Measurements from ENCODE around the gene CREM.
"Not testable (repeated sequence)": the region's sequence is repeated elsewhere in the genome, so short reads cannot be mapped to it uniquely, and the experiment has no call there.

The CREM gene

GRCh38 chr10:35126530-35127288 is at the start of gene CREM:
Gene CREM, plus strand, starts transcription at chr10:35126846. Its CDS starts 10,990 bp downstream, at chr10:35137836.
- peak; percentile 97 for DNase-seq (ENCODE audit: low read depth, low spot score)

DNA sequence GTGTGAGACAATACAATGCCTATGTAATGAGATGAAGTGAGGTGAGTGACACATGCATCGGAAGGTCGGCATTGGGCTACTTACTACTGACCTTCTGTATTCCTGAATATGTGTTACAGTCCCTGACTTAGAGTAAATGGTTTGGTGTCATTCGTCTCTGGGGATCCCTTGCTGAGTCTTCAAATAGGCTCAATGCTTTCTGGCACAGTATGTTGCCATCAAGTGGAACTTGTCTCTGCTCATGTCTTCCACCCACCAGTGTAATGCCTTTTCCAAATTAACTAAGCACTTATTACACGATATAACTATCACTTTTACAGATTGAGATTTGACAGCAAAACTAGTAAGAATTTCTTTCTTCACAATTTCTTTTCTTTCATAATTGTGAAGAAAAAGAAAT is 47.4 kb upstream of the CREM start:
- no peak for DNase-seq (ENCODE audit: low read depth, low spot score)

DNA sequence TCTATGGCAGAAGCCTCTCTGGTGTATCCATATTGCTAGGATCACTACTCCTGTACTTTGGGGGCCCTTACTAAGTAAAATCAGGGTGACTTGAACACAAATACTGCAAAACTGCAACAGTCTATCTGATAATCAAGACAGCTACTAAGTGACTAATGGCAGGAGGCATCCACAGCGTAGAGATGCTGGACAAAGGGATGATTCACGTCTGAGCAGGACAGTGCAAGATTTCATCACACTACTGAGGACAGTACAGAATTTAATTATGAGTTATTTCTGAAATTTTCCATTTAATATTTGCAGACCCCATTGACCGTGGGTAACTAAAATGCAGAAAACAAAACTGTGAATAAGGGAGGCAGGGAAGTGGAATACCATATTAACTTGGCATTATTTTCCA is 46.9 kb upstream of the CREM start:
- peak; percentile 28 for DNase-seq (ENCODE audit: low read depth, low spot score)

- DNase-seq (ENCODE audit: low read depth, low spot score), result not testable (repeated sequence)
These were observed 46.4 kb upstream of the CREM start for GRCh38 chr10:35080261-35080660.

DNA sequence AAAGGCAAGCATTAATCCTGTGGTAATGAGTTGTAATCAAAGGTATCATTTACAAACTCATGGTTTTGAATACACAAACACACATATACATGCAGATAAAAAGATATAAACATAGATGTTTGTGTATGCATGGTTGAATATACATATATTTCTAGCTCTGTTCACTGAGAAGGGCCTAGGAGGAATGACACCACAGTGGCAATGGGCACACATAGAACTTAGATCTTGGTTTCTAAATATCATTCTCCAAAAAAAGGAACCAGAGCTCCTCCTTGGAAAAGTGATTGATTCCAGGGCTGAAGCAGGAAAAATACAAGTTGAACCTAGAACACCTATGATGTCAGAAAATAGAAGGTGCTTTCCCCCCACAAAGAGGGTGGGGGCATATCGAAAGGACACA is 43.4 kb upstream of the CREM start:
- no peak for DNase-seq (ENCODE audit: low read depth, low spot score)

- DNase-seq (ENCODE audit: low read depth, low spot score), result peak; percentile 21
These were observed 37.0 kb upstream of the CREM start for GRCh38 chr10:35089611-35090161.

DNA sequence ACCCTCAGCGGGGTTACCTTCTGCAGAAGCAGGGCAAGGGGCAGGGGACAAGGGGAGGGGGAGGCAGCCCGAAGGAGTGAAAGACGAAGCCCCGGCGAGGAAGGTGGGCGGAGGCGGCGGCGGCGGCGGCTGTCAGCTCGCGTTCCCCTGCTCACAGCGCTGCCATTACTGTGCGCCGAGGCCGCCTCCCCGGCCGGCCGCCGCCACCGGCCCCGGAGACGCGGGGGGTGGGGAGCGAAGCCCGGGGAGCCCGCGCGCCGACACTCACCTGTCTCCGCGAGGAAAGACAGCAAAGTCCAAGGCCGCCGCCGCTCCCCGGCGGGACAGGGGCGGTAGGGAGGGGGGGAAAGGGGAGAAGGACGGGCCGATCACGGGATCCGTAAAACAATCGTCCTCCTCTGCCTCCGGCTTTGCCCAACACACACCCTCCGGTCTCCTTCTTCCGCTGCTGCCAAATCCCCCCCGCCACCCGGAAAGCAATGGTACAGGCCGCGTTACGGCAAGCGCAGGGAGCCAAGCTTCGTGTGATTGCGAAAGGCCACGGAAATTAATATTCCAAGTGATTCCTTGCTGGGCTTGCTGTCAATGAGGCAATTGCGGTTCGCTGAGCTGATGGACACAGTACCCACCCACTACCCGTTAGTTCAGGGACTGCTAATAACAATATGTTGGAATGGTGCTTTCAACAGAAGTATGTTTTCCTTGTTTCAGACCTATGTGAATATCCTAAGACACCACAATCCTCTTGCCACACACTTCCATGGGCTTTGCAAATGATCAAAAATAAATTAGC is 36.3 kb upstream of the CREM start, which contains the start of gene CUL2:
Gene CUL2 (minus strand): TSS at position 180 of the 793 bp plus-strand sequence. CDS start 19,024 bp downstream, outside the sequence.
- DNase-seq (ENCODE audit: low read depth, low spot score), result peak; percentile 98

- DNase-seq (ENCODE audit: low read depth, low spot score), result no peak
These were observed 34.5 kb upstream of the CREM start for GRCh38 chr10:35091994-35092790.

- DNase-seq (ENCODE audit: low read depth, low spot score), result no peak
These were observed 33.8 kb upstream of the CREM start for GRCh38 chr10:35092851-35093250.

DNA sequence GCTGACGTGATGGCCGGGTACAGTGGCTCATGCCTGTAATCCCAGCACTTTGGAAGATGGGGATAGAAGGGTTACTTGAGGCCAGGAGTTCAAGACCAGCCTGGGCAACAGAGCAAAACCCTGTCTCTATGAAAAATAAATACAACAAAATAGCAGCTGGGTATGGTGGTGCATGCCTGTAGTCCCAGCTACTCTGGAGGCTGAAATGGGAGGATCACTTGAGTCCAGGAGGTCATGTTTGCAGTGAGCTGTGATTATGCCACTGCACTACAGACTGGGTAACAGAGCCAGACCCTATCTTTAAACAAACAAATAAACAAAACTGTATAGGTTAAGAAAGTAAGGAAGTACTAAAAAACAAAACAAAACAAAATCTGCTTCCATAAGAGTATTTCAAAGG is 30.3 kb upstream of the CREM start:
- no peak for DNase-seq (ENCODE audit: low read depth, low spot score)

GRCh38 chr10:35097510-35097909 is 29.1 kb upstream of the CREM start:
- DNase-seq (ENCODE audit: low read depth, low spot score), result no peak

- DNase-seq (ENCODE audit: low read depth, low spot score), result no peak
These were observed 22.8 kb upstream of the CREM start for GRCh38 chr10:35103882-35104281.

DNA sequence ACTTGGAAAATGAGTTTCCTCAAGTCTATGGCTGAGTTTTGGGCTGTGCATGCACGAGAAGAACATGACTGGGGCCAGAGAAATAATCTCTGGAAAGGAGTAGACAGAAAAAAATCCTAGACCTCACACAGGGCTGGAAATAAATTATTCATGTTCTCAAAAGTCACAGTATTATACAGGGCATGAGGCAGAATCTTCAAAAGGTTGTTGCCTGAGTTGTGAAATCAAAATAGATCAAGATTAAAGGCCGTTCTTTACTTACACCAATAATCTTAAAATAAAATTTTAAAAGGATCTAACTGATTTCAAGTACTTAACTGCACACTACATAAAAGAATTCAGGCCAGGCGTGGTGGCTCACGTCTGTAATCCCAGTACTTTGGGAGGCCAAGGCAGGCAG is 14.1 kb upstream of the CREM start:
- no peak for DNase-seq (ENCODE audit: low read depth, low spot score)

DNA sequence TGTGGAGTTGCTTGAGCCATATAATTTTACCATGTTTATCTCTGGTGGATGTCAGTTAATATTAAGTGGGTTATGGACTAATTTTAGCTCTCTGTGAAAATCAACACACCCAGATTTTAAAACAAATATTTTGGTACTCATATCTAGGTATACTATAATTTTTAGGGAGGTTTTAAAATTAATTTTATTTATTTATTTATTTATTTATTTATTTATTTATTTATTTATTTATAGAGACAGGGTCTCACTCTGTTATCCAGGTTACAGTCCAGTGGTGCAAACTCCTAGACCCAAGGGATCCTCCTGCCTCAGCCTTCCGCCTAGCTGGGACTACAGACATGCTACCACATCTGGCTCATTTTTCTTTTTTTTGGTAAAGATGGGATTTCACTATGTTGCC is 7.3 kb upstream of the CREM start:
- DNase-seq (ENCODE audit: low read depth, low spot score), result no peak

GRCh38 chr10:35124540-35124939 is 2.1 kb upstream of the CREM start:
- no peak for DNase-seq (ENCODE audit: low read depth, low spot score)

DNA sequence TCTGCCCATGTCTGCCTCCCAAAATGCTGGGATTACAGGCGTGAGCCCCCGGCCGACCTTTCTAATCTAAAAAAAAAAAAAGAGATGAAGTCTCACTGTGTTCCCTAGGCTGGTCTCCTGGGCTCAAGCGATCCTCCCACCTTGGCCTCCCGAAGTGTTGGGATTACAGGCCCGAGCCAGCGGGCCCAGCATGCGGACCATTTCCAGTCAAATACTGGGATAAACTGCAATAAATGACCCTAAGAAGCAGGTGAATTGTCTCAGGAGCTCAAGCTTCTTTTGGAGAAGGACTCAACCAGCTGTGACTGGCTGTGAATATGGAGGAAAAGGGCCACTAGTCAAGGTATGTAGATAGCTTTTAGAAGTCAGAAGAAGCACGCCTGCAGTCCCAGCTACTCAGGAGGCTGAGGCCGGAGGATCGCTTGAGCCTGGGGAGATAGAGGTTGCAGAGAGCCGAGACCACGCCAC is 550 bp upstream of the CREM start:
- no peak for DNase-seq (ENCODE audit: low read depth, low spot score)

- DNase-seq (ENCODE audit: low read depth, low spot score), result peak; percentile 82
These were observed 744 bp downstream of the CREM start for GRCh38 chr10:35127289-35127891.

DNA sequence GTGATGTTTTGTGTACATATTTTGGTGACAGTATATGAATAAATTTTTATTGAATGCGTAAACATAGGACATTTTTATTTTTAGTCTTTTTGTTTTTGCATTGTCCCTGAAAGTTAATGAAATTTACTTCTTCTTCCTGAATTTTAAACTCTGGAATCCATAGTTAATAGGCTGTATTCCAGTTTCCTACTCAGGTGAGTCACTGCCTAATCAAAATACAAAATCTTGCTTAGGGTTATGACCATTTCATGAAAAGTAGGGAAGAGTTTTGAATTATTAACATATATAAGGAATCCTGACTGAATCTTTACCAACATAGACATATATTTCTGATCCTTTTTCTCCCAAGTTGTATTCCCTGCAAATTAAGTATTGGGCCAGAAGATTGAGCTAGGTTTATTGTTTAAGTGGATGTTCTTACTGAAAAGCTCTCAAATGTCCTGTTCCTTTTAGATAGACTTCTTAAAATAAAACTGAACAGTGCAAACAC is 2.6 kb downstream of the CREM start:
- no peak for DNase-seq (ENCODE audit: low read depth, low spot score)

- no peak for DNase-seq (ENCODE audit: low read depth, low spot score)
These were observed 4.0 kb downstream of the CREM start for GRCh38 chr10:35130663-35131062.

DNA sequence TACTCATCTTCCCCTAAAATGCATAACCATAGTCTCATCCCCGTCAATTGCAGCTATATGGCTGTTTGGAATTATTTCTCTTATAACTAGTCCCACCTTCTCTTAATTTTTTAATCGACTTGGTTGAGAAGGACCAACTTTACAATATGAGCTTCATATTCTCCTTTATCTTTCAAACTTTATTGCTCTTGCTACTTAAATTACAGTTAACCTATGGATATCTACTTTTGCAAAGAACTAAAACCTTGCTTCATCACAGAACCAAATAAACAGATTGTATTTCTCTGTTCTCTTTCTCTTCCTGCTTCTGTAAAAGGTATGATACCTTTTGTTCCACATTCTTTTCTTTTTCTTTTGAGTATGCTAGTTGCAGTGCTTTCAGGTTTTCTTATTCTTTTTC is 6.1 kb downstream of the CREM start:
- no peak for DNase-seq (ENCODE audit: low read depth, low spot score)

GRCh38 chr10:35133586-35133985 is 6.9 kb downstream of the CREM start:
- DNase-seq (ENCODE audit: low read depth, low spot score), result no peak
